Glutamatergic neuron (in vitro differentiated cells): Measurements from ENCODE around the gene ATXN2. TPM values are rescaled to one million over a fixed set of nuclear protein-coding genes. Genes with fewer than 3 reads are reported as not detected.

Experiments used
- DNase-seq: peaks from one replicate; pipeline ENCODE4 v3.0.0; 2022
- H3K27ac Mint-ChIP-seq: one replicate; pipeline ENCODE4 v1.8.0; 2020; ENCODE audit warnings: mild to moderate bottlenecking, mixed read lengths, inconsistent platforms; ENCODE audit not compliant: unreplicated experiment
- H3K27me3 Mint-ChIP-seq: one replicate; pipeline ENCODE4 v1.8.0; 2020; ENCODE audit warnings: mild to moderate bottlenecking, moderate library complexity, mixed read lengths, inconsistent platforms; ENCODE audit not compliant: unreplicated experiment
- H3K36me3 Mint-ChIP-seq: one replicate; pipeline ENCODE4 v1.8.0; 2020; ENCODE audit warnings: mild to moderate bottlenecking, mixed read lengths, inconsistent platforms; ENCODE audit not compliant: unreplicated experiment
- H3K4me1 Mint-ChIP-seq: one replicate; pipeline ENCODE4 v1.8.0; 2020; ENCODE audit warnings: mild to moderate bottlenecking, low read depth, mixed read lengths, inconsistent platforms; ENCODE audit not compliant: unreplicated experiment
- H3K4me3 Mint-ChIP-seq: one replicate; pipeline ENCODE4 v1.8.0; 2020; ENCODE audit warnings: mild to moderate bottlenecking, mixed read lengths, inconsistent platforms; ENCODE audit not compliant: unreplicated experiment
- H3K9me3 Mint-ChIP-seq: one replicate; pipeline ENCODE4 v1.8.0; 2020; ENCODE audit warnings: mild to moderate bottlenecking, moderate library complexity, mixed read lengths, inconsistent platforms; ENCODE audit not compliant: unreplicated experiment
- total RNA-seq: library from RNA; stranded (reverse); fragmentation: NEBNext Ultra II Directional; extraction: Animal tissue kit (Norgen Biotek cat#: 25700); gene quantifications from one replicate; pipeline ENCODE4 v1.2.1, GENCODE V29; 2021; ENCODE audit not compliant: unreplicated experiment
- TF ChIP-seq, protein P1 (sequence below): fragments of 200-600 bp; sonication (generic); IDR thresholded peaks from one replicate; pipeline ENCODE4 v1.5.0; 2021; ENCODE audit not compliant: partially characterized antibody, unreplicated experiment

The ATXN2 gene
- total RNA-seq, 1 donor from 2014 or later = 80.8 TPM

DNA sequence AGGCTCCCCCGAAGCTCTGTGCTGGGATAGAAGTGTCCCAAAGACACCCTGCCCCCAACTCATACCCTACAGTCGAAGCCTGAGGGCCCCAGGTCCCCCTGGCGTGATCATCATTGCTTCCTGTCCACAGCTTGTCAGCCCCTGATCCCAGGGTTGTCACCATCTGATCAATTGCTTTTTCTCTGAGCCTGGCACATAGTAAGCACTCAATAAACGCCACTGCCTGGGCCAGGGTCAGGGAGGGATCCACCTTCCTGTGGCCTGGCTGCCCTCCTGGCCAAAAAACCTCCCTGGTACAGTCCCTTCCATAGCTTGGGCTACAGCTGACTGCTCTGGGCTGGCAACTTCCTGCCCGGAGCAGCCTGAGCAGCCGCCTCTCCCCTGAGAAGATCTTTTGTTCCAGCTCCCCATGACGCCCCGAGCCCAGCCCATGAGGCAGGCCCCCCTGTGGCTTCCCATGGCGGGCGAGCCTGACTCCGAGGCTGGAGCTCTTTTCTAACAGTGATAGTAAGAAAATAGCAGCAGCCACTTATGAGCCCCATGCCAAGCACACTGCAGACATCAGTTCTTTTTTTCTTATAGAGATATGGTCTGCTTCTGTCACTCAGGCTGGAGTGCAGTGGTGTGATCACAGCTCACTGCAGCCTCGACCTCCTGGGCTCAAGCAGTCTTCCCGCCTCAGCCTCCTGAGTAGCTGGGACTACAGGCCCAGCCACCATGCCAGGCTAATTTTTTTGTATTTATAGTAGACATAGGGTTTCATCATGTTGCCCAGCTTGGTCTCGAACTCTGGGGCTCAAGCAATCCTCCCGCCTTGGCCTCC, 186.9 kb downstream of the ATXN2 start:
- TF ChIP-seq, protein P1, sequence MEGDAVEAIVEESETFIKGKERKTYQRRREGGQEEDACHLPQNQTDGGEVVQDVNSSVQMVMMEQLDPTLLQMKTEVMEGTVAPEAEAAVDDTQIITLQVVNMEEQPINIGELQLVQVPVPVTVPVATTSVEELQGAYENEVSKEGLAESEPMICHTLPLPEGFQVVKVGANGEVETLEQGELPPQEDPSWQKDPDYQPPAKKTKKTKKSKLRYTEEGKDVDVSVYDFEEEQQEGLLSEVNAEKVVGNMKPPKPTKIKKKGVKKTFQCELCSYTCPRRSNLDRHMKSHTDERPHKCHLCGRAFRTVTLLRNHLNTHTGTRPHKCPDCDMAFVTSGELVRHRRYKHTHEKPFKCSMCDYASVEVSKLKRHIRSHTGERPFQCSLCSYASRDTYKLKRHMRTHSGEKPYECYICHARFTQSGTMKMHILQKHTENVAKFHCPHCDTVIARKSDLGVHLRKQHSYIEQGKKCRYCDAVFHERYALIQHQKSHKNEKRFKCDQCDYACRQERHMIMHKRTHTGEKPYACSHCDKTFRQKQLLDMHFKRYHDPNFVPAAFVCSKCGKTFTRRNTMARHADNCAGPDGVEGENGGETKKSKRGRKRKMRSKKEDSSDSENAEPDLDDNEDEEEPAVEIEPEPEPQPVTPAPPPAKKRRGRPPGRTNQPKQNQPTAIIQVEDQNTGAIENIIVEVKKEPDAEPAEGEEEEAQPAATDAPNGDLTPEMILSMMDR = no peak
- Mint-ChIP-seq H3K4me3 (no peak overlapping the region), H3K27me3 (peaks cover 6% of the 10 kb centered on the region), H3K4me1 (peaks cover 21% of the 10 kb centered on the region), H3K27ac (peak overlapping the region; percentile 10), H3K9me3 (peaks cover 4% of the 10 kb centered on the region), H3K36me3 (no peaks in the 10 kb centered on the region)
- no peak for DNase-seq

DNA sequence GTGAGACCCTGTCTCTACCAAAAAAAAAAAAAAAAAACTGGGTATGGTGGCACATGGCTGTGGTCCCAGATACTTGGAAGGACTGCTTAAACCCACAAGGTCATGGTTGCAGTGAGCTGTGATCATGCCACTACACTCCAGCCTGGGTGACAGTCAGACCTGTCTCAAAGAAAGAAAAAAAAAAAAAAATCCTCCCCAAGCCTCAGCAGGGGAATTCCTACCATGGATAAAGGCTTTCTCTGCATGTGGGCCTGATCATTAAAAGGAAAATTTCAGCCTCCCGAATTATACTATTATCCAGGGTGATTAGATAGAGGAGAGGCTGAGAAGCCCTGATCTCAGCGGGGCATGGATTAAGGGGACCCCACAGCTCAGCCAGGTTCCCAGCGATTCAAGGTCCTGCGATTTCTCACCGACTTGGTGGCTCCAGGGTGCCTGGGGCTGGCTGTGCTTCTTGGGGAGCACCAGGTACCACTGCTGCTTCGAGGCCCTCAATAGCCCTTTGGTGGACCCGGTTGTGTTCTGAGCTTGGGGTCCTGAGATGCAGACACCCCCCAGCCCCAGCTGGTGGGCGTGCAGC, 187.8 kb downstream of the ATXN2 start:
- Mint-ChIP-seq H3K4me1 (peaks cover 21% of the 10 kb centered on the region), H3K36me3 (no peaks in the 10 kb centered on the region), H3K4me3 (no peak overlapping the region), H3K9me3 (peaks cover 4% of the 10 kb centered on the region), H3K27ac (no peak overlapping the region), H3K27me3 (peaks cover 10% of the 10 kb centered on the region)
- TF ChIP-seq, protein P1 = no peak
- no peak for DNase-seq

DNA sequence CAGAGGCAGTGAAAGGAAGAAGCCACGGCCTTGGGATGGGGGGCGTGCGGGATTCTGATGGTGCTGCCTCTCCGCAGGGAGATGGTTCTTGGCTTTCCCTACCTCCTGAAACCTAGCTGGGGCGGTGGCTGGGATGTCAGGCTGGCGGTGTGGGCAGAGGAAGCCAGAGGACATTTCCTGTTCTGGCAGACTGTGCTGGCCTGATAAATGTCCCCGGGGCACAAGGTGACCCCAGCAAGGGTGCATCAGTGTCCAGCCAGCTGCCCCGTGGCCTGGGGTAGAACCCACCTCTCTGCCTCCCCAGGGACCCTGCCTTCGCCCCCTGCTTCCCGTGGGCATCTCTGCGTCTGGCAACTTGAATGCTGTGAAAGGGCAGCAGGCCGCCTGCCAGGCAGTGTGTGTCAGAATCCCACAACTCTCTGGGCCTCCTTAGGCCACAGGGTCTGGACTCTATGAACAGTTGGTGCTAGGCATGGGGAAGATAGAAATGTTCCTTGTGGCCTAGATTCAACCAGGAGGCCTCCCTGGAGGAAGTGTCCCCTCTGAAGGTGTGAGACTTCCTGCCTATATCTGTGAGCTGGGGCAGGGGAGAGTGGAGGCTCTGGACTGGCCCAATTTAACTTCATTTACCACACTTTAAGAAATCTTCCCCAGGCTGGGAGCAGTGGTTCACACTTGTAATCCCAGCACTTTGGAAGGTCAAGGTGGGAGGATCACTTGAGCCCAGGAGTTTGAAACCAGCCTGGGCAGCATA, 188.5 kb downstream of the ATXN2 start:
- peaks cover 21% of the 10 kb centered on the region for H3K4me1 Mint-ChIP-seq
- H3K27ac Mint-ChIP-seq = no peak overlapping the region
- peaks cover 4% of the 10 kb centered on the region for H3K9me3 Mint-ChIP-seq
- TF ChIP-seq, protein P1 = no peak
- H3K27me3 Mint-ChIP-seq = peaks cover 10% of the 10 kb centered on the region
- H3K4me3 Mint-ChIP-seq = no peak overlapping the region
- H3K36me3 Mint-ChIP-seq = no peaks in the 10 kb centered on the region
- DNase-seq = no peak

DNA sequence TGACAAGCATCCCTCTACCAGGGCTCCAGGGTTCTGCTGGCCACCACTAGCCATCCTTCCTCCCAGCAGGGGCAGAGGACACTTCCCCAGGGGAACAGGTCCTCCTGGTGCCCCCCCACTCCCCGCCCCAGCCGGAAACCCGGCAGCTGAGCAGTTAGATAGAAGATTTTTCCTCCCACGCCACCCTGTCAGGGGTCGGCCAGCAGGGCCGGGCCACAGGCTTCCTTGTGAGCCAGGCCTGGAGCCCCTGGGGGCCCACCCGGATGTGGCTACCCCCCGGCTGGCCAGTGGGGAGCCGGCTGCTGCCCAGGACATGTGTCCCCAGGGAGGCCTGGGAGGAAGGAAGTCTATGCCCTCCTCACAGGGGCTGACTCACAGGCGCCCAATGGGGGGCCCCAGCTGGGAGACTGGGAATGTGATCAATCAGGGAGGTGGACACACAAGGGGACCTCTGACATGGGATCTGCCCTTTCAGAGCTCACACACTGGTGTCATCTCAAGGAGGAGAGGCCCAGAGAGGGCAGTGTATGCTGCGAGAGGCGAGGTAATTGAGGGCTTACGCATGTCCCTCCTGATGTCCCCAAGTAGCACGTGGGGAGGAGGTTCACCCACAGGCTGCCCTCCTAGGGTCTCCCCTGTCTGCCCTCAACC, 189.2 kb downstream of the ATXN2 start:
- H3K27ac Mint-ChIP-seq = no peak overlapping the region
- TF ChIP-seq, protein P1 = no peak
- no peaks in the 10 kb centered on the region for H3K36me3 Mint-ChIP-seq
- peaks cover 21% of the 10 kb centered on the region for H3K4me1 Mint-ChIP-seq
- no peak overlapping the region for H3K4me3 Mint-ChIP-seq
- no peak for DNase-seq
- H3K27me3 Mint-ChIP-seq = peaks cover 10% of the 10 kb centered on the region
- H3K9me3 Mint-ChIP-seq = peaks cover 4% of the 10 kb centered on the region
